H1 (cell line): Measurements from ENCODE around the gene ALLC. TPM values are rescaled to one million over a fixed set of nuclear protein-coding genes. Genes with fewer than 3 reads are reported as not detected.

Experiments used
- CTCF ChIA-PET: fragments of 300-600 bp; sonication (Branson Sonifier 250); formaldehyde crosslinking; loops from one replicate; lab custom pipeline; 2021; ENCODE audit not compliant: partially characterized antibody; lab: Charles Lee
- POLR2A ChIA-PET: fragments of 300-600 bp; sonication (Branson Sonifier 250); formaldehyde crosslinking; loops from one replicate; lab custom pipeline; 2021; ENCODE audit warnings: inconsistent platforms; ENCODE audit not compliant: partially characterized antibody; lab: Charles Lee
- DNase-seq, 2 experiments: peaks; one replicate each; pipeline versions ENCODE4 v3.0.0 to v3.0.0-alpha.2; 2010 to 2022; ENCODE audit warnings: low spot score in 2 of 2, low read depth in 1 of 2, mixed read lengths in 1 of 2
- FAIRE-seq: peaks from 2 replicates; lab custom pipeline; 2011; peaks lifted over from hg19 to GRCh38; lab: Jason Lieb, UNC
- H2AFZ ChIP-seq: 2 replicates; pipeline ENCODE4 v1.8.1; 2012; ENCODE audit warnings: low read length, inconsistent platforms
- H2AK5ac ChIP-seq: 2 replicates; pipeline ENCODE4 v1.6.1; 2013; ENCODE audit warnings: low read depth, low read length
- H2BK120ac ChIP-seq: replicated peaks from 2 replicates; pipeline ENCODE3; 2013; ENCODE audit warnings: low read depth, low read length, inconsistent platforms
- H2BK12ac ChIP-seq: 2 replicates; pipeline ENCODE4 v1.6.1; 2013; ENCODE audit warnings: low read depth, low read length
- H2BK15ac ChIP-seq: 2 replicates; pipeline ENCODE4 v1.6.1; 2013; ENCODE audit warnings: low read length
- H2BK20ac ChIP-seq: 2 replicates; pipeline ENCODE4 v1.6.1; 2013; ENCODE audit warnings: low read length
- H2BK5ac ChIP-seq: 2 replicates; pipeline ENCODE4 v1.6.1; 2013; ENCODE audit warnings: low read depth, low read length
- H3K14ac ChIP-seq: 2 replicates; pipeline ENCODE4 v1.6.1; 2013; ENCODE audit warnings: inconsistent platforms; ENCODE audit not compliant: insufficient read length
- H3K18ac ChIP-seq: 2 replicates; pipeline ENCODE4 v1.6.1; 2013; ENCODE audit warnings: low read length; ENCODE audit errors: extremely low read depth
- H3K23ac ChIP-seq: 2 replicates; pipeline ENCODE4 v1.6.1; 2013; ENCODE audit warnings: inconsistent platforms; ENCODE audit not compliant: insufficient read length
- H3K23me2 ChIP-seq: 2 replicates; pipeline ENCODE4 v1.6.1; 2013; ENCODE audit warnings: low read depth, low read length
- H3K27ac ChIP-seq: 2 replicates; pipeline ENCODE4 v1.6.1; 2011; ENCODE audit warnings: low read depth, low read length, inconsistent platforms
- H3K27me3 ChIP-seq, 4 experiments: replicated peaks in 1 of 4; 1 replicate in 1 of 4; 2 replicates in 3 of 4; pipeline versions ENCODE4 v1.6.1 to v1.8.1; 2011 to 2013; ENCODE audit warnings: low read length in 3 of 4, mild to moderate bottlenecking in 3 of 4, inconsistent platforms in 2 of 4, mixed read lengths in 2 of 4, moderate library complexity in 1 of 4; ENCODE audit not compliant: control insufficient read depth in 3 of 4, insufficient read depth in 3 of 4; ENCODE audit errors: extremely low read depth in 1 of 4
- H3K36me3 ChIP-seq, 4 experiments: 2 replicates each; pipeline versions ENCODE4 v1.6.1 to v1.8.1; 2011 to 2013; ENCODE audit warnings: mild to moderate bottlenecking in 4 of 4, low read length in 3 of 4, moderate library complexity in 2 of 4, control low read depth in 1 of 4, inconsistent platforms in 1 of 4; ENCODE audit not compliant: insufficient read depth in 4 of 4, control insufficient read depth in 2 of 4
- H3K4ac ChIP-seq: replicated peaks from 2 replicates; pipeline ENCODE3; 2013; ENCODE audit warnings: low read length, low read depth, mixed read lengths, inconsistent platforms; ENCODE audit not compliant: insufficient read length
- H3K4me1 ChIP-seq, 4 experiments: replicated peaks in 1 of 4; 1 replicate in 1 of 4; 2 replicates in 3 of 4; pipeline versions ENCODE4 v1.6.1 to v1.8.1; 2011 to 2013; ENCODE audit warnings: low read length in 3 of 4, inconsistent platforms in 2 of 4, mixed read lengths in 1 of 4; ENCODE audit not compliant: insufficient read depth in 4 of 4, control insufficient read depth in 3 of 4
- H3K4me2 ChIP-seq, 2 experiments: 2 replicates each; pipeline versions ENCODE4 v1.6.1 to v1.8.1; 2011 to 2013; ENCODE audit warnings: low read depth in 2 of 2, low read length in 2 of 2, control low read depth in 1 of 2, inconsistent platforms in 1 of 2, mild to moderate bottlenecking in 1 of 2; ENCODE audit not compliant: insufficient read depth in 1 of 2
- H3K4me3 ChIP-seq, 4 experiments: fragments of 200-600, 300-600 bp in 1 of 4; sonication (generic), shearing (Covaris generic), sonication (Bioruptor Twin) in 1 of 4; 2 replicates each; pipeline versions ENCODE4 v1.5.1 to v1.8.1; 2011 to 2016; ENCODE audit warnings: low read length in 4 of 4, low read depth in 3 of 4, control low read depth in 2 of 4, inconsistent platforms in 2 of 4, mild to moderate bottlenecking in 2 of 4, mixed read lengths in 1 of 4, moderate library complexity in 1 of 4; ENCODE audit not compliant: insufficient read depth in 2 of 4; ENCODE audit errors: extremely low read depth in 1 of 4
- H3K56ac ChIP-seq: replicated peaks from 2 replicates; pipeline ENCODE3; 2013; ENCODE audit warnings: low read depth, mild to moderate bottlenecking, mixed read lengths, low read length, inconsistent platforms; ENCODE audit not compliant: insufficient read length
- H3K79me1 ChIP-seq: 2 replicates; pipeline ENCODE4 v1.6.1; 2013; ENCODE audit warnings: low read depth, low read length, control low read depth
- H3K79me2 ChIP-seq, 2 experiments: 2 replicates each; pipeline versions ENCODE4 v1.6.1 to v1.8.1; 2012 to 2013; ENCODE audit warnings: low read length in 2 of 2, mild to moderate bottlenecking in 2 of 2, inconsistent platforms in 1 of 2; ENCODE audit not compliant: insufficient read depth in 2 of 2, control insufficient read depth in 1 of 2
- H3K9ac ChIP-seq, 4 experiments: replicated peaks in 1 of 4; 1 replicate in 1 of 4; 2 replicates in 3 of 4; pipeline versions ENCODE4 v1.6.1 to v1.8.1; 2011 to 2013; ENCODE audit warnings: low read depth in 3 of 4, low read length in 3 of 4, control low read depth in 2 of 4, mild to moderate bottlenecking in 2 of 4, moderate library complexity in 2 of 4, inconsistent platforms in 1 of 4; ENCODE audit errors: extremely low read depth in 1 of 4
- H3K9me3 ChIP-seq, 2 experiments: 2 replicates each; pipeline versions ENCODE4 v1.6.1 to v1.8.1; 2012 to 2013; ENCODE audit warnings: mild to moderate bottlenecking in 2 of 2, moderate library complexity in 2 of 2, control low read depth in 1 of 2, inconsistent platforms in 1 of 2, low read depth in 1 of 2, low read length in 1 of 2, mixed read lengths in 1 of 2; ENCODE audit not compliant: insufficient read depth in 2 of 2
- H4K20me1 ChIP-seq, 2 experiments: replicated peaks in 1 of 2; 2 replicates each; pipeline versions ENCODE3 to v1.8.1; 2011 to 2013; ENCODE audit warnings: inconsistent platforms in 2 of 2, low read length in 2 of 2, mild to moderate bottlenecking in 1 of 2; ENCODE audit not compliant: insufficient read depth in 2 of 2, control insufficient read depth in 1 of 2
- H4K5ac ChIP-seq: 2 replicates; pipeline ENCODE4 v1.6.1; 2013; ENCODE audit warnings: low read length, low read depth, mixed read lengths, inconsistent platforms; ENCODE audit not compliant: insufficient read length
- H4K8ac ChIP-seq: 2 replicates; pipeline ENCODE4 v1.8.0; 2013; ENCODE audit warnings: mild to moderate bottlenecking, moderate library complexity, low read length, inconsistent platforms; ENCODE audit not compliant: insufficient read depth; ENCODE audit errors: extremely low read depth
- H4K91ac ChIP-seq: replicated peaks from 2 replicates; pipeline ENCODE3; 2013; ENCODE audit warnings: low read length, mixed read lengths, inconsistent platforms; ENCODE audit not compliant: insufficient read length
- KDM1A ChIP-seq: fragments of 200-600, 300-600 bp; sonication (generic); IDR thresholded peaks from 2 replicates; pipeline ENCODE4 v1.7.1; 2016; ENCODE audit warnings: mild to moderate bottlenecking, low read length, borderline replicate concordance
- WGBS, 2 experiments: shearing (Covaris generic) in 1 of 2; methylation state at CpG; one replicate each; pipeline versions ENCODE4 v1.1.6 to v1.1.7; 2013 to 2015; ENCODE audit warnings: low lambda C conversion rate in 2 of 2, mixed read lengths in 2 of 2, inconsistent platforms in 1 of 2, low coverage in 1 of 2, missing lambda C conversion rate in 1 of 2; ENCODE audit not compliant: insufficient replicate concordance in 2 of 2, insufficient coverage in 1 of 2, insufficient read length in 1 of 2; ENCODE audit errors: extremely low coverage in 1 of 2, missing lambda C conversion rate in 1 of 2; 5-methylcytosine and 5-hydroxymethylcytosine counted together
- polyA plus RNA-seq, 7 experiments: library from polyadenylated mRNA; depleted of rRNA in 3 of 7; stranded (reverse) in 5 of 7; unstranded in 2 of 7; fragments of >200 nt in 5 of 7; fragments of 200-250 nt in 2 of 7; gene quantifications; 1 replicate in 5 of 7; 2 replicates in 1 of 7; 4 replicates in 1 of 7; pipeline versions ENCODE4 v1.2.1 to v1.2.3, GENCODE V29; 2011 to 2013; ENCODE audit warnings: missing spikeins in 2 of 7, mixed read lengths in 2 of 7
- total RNA-seq: library from RNA; stranded (reverse); fragmentation: NEBNext Ultra II Directional; extraction: Animal tissue kit (Norgen Biotek cat#: 25700); gene quantifications from 2 replicates; pipeline ENCODE4 v1.2.1, GENCODE V29; 2021

ALLC gene
- total and polyA plus RNA-seq, 2 of the 8 experiments (the other 6 are each of a cell fraction or from before 2014, with no cell fraction given): not detected

DNA sequence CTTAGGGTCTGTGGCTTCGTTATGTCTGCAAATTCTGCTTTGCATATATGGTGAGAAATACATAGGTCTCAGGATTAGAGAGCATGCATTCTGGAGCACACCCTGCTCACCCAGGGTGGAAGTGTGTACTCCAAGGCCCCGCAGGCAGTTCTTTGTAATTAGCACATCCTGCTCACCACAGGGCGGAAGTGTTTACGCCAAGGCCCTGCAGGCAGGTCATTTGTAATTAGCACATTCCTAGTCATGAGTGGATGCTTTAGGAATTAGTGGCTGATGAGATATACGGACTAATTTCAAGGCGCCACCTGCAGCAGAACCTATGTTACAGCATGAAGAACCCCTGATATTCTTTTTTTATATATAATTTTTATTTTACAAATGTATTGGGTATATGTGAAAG lies 4.2 kb downstream of the ALLC start:
- peak overlapping the region; percentile 8; the same call in 1 of the 2 replicates for H2BK5ac ChIP-seq
- H4K8ac ChIP-seq: no peak overlapping the region
- H2BK20ac ChIP-seq: no peak overlapping the region
- no peak overlapping the region for H3K4me2 ChIP-seq
- peaks cover 4 to 10% (median 7%) of the 10 kb centered on the region in 4 experiments; a peak in 5 of 7 replicates for H3K4me1 ChIP-seq
- no peak overlapping the region for H2AFZ ChIP-seq
- H4K91ac ChIP-seq: no peak overlapping the region
- DNase-seq: peak in 1 of 2 experiments; percentile 39
- no peaks in the 10 kb centered on the region for H3K79me2 ChIP-seq
- 73% methylated on average over 6 of the region's 6 CpGs; no CpG with 5 or more reads in 1 of the 2 experiments for WGBS, 2 experiments
- peak overlapping the region; percentile 13; the same call in 1 of the 2 replicates for H3K18ac ChIP-seq
- no peak overlapping the region for H3K23ac ChIP-seq
- H2BK12ac ChIP-seq: no peak overlapping the region
- POLR2A ChIA-PET: no interaction called here
- H3K27ac ChIP-seq: no peak overlapping the region
- no peak overlapping the region for H3K4ac ChIP-seq
- no peak overlapping the region for H3K9ac ChIP-seq
- H4K5ac ChIP-seq: no peak overlapping the region
- no peaks in the 10 kb centered on the region for H3K9me3 ChIP-seq
- H3K27me3 ChIP-seq: no peaks in the 10 kb centered on the region
- no peak overlapping the region for H2AK5ac ChIP-seq
- no peak overlapping the region for H3K14ac ChIP-seq
- H3K36me3 ChIP-seq: no peaks in the 10 kb centered on the region
- no peaks in the 10 kb centered on the region for H3K79me1 ChIP-seq
- H3K56ac ChIP-seq: no peak overlapping the region
- no peak overlapping the region for H2BK120ac ChIP-seq
- no peak overlapping the region for H3K4me3 ChIP-seq
- H4K20me1 ChIP-seq: no peaks in the 10 kb centered on the region
- CTCF ChIA-PET: interaction anchor here (0.7 to 1.5 kb wide), 4 partner anchors 8 to 157 kb away, joined by 3 to 5 read pairs (median 4); no protein-coding TSS in a partner anchor
- no peak overlapping the region for H2BK15ac ChIP-seq
- FAIRE-seq: no peak
- no peaks in the 10 kb centered on the region; the same call in 1 of the 2 replicates for H3K23me2 ChIP-seq
- TF ChIP-seq KDM1A: no peak
